PFSK-1 (cell line): Measurements from ENCODE around the gene MYO1G.

Experiments
- FOXP2 ChIP-seq: optimal IDR thresholded peaks from 2 replicates; pipeline ENCODE3; 2011; ENCODE audit warnings: borderline replicate concordance, control low read depth, inconsistent platforms; ENCODE audit not compliant: insufficient read depth; ENCODE audit errors: extremely low read length, extremely low read depth
- POLR2AphosphoS5 ChIP-seq: IDR thresholded peaks from 2 replicates; pipeline ENCODE4 v1.6.1; 2012; ENCODE audit warnings: low read depth, mild to moderate bottlenecking, control low read depth, low read length, moderate library complexity
- SIN3A ChIP-seq: IDR thresholded peaks from 2 replicates; pipeline ENCODE4 v1.6.1; 2012; ENCODE audit warnings: mild to moderate bottlenecking, low read length, moderate library complexity, borderline replicate concordance; ENCODE audit not compliant: insufficient read depth
- TAF1 ChIP-seq: IDR thresholded peaks from 2 replicates; pipeline ENCODE4 v1.6.1; 2012; ENCODE audit warnings: low read length, control low read depth, borderline replicate concordance; ENCODE audit not compliant: insufficient read depth
- TF ChIP-seq, protein P1 (sequence below), 2 experiments: IDR thresholded peaks; 2 replicates each; pipeline versions ENCODE4 v1.6.1 to v1.8.0; 2011 to 2012; ENCODE audit warnings: low read depth in 2 of 2, low read length in 2 of 2, control low read depth in 1 of 2, inconsistent platforms in 1 of 2, mild to moderate bottlenecking in 1 of 2, moderate library complexity in 1 of 2; ENCODE audit not compliant: insufficient read depth in 1 of 2

The MYO1G gene

DNA sequence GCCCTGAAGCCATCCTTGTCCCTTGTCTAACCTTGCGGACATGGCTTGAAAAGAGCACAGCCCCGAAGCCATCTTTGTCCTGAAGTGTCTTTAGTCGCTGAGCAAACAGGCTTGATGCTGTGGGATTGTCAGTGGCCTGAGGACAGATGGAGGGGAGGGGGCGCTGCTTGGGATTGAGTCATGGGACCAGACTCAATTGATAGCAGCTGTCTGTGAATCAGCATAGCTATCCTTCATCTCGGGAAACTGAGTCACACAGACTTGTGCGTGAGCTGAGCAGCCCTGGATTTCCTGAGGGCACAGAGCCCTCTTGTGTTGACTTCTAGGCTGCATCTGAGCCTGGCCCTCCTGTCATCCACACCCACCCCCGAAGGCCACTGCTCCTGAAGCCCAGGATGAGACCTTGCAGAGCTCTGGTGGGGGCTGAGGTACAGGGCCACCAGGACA is 14.4 kb downstream of the MYO1G start:
- TF ChIP-seq TAF1 (no peak), SIN3A (no peak), POLR2AphosphoS5 (no peak), FOXP2 (no peak)
- TF ChIP-seq, protein P1, sequence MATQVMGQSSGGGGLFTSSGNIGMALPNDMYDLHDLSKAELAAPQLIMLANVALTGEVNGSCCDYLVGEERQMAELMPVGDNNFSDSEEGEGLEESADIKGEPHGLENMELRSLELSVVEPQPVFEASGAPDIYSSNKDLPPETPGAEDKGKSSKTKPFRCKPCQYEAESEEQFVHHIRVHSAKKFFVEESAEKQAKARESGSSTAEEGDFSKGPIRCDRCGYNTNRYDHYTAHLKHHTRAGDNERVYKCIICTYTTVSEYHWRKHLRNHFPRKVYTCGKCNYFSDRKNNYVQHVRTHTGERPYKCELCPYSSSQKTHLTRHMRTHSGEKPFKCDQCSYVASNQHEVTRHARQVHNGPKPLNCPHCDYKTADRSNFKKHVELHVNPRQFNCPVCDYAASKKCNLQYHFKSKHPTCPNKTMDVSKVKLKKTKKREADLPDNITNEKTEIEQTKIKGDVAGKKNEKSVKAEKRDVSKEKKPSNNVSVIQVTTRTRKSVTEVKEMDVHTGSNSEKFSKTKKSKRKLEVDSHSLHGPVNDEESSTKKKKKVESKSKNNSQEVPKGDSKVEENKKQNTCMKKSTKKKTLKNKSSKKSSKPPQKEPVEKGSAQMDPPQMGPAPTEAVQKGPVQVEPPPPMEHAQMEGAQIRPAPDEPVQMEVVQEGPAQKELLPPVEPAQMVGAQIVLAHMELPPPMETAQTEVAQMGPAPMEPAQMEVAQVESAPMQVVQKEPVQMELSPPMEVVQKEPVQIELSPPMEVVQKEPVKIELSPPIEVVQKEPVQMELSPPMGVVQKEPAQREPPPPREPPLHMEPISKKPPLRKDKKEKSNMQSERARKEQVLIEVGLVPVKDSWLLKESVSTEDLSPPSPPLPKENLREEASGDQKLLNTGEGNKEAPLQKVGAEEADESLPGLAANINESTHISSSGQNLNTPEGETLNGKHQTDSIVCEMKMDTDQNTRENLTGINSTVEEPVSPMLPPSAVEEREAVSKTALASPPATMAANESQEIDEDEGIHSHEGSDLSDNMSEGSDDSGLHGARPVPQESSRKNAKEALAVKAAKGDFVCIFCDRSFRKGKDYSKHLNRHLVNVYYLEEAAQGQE (IDR thresholded peaks at IDR 0.05; ENCODE audit: insufficient read depth in 1 of 2, low read depth in 2 of 2, low read length in 2 of 2) = no peak

DNA sequence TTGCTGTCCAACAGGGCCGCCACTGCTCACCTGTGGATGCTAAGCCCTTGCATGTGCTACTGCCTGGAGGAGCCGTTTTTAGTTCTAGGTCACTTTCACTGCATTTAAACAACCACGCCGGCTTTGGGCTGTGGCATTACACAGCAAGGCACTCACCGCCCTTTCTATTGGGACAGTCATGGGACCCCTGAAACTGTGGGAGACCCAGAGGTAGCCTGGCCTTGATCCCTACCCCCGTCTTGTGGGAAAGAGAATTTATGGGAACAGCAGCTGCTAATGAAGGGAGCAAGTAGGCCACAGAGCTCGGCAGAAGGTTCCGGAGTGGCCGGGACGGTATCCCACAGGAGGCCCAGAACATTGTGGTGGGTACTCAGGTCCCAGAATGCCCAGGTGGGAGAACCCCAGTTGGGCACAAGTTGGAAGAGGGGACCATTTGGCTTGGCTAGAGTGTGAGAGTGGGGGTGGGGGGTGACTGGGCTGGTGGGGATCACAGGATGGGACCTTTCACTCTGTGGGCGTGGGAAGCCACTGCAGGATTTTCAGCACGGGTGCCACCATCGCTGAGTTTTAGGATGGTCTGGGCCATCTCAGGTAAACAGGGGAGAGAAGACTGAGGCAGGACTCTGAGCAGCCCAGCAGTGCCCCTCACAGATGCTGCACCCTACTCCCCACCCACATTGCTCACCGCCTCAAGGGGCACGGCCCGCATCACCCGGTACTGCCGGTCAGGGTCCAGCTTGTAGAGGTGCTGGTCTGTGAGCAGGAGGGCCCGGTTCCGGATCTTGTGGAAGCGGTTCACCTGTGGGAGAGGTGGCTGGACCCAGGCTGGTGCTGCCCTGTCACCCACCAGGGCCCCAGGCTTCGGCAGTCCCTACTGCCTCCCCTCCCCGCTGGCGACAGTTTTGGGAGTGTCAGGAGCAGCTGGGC is 15.2 kb downstream of the MYO1G start:
- TF ChIP-seq SIN3A (no peak), POLR2AphosphoS5 (no peak), TAF1 (no peak), FOXP2 (no peak)
- TF ChIP-seq, protein P1 (IDR thresholded peaks at IDR 0.05; ENCODE audit: insufficient read depth in 1 of 2, low read depth in 2 of 2, low read length in 2 of 2) = no peak

DNA sequence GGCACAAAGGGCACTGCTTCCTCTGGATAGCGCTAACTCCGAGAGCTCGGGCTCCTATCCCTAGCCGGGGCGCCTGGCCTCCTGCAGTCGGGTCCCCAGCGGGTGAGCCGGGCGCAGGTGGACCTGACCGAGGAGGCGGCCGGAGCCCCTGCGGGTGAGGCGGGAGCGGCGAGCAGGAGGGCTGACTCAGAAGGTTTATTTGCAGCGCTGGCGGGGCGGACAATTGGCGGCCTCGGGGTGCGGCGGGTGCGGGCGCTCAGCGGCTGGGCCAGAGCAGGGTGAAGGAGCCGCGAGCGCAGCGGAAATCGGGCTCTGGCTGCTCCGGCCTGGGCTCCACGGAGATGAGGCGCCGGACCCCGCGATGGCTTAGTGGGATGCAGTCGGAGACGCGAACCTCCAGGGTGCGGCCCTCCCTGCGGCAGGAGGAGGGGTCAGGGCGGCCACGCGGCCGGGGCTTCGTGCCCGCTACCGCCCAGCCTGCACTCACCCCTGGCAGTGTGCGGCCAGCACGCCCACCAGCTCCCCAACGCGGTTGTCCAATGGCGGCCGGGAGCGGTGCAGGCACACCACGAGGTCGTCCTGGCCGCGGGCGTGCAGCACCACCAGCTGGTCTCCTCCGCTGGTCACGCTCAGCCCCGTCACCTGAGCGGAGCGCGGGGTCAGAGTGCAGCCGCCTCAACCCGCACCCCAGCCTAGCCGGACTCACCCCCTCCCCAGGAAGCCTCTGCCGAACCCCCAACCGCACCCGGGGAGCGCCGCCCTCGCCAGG is 16.1 kb downstream of the MYO1G start:
- TF ChIP-seq SIN3A = no peak
- TF ChIP-seq POLR2AphosphoS5 = no peak
- TF ChIP-seq, protein P1 (IDR thresholded peaks at IDR 0.05; ENCODE audit: insufficient read depth in 1 of 2, low read depth in 2 of 2, low read length in 2 of 2) = no peak
- TF ChIP-seq TAF1 = no peak
- no peak for TF ChIP-seq FOXP2

DNA sequence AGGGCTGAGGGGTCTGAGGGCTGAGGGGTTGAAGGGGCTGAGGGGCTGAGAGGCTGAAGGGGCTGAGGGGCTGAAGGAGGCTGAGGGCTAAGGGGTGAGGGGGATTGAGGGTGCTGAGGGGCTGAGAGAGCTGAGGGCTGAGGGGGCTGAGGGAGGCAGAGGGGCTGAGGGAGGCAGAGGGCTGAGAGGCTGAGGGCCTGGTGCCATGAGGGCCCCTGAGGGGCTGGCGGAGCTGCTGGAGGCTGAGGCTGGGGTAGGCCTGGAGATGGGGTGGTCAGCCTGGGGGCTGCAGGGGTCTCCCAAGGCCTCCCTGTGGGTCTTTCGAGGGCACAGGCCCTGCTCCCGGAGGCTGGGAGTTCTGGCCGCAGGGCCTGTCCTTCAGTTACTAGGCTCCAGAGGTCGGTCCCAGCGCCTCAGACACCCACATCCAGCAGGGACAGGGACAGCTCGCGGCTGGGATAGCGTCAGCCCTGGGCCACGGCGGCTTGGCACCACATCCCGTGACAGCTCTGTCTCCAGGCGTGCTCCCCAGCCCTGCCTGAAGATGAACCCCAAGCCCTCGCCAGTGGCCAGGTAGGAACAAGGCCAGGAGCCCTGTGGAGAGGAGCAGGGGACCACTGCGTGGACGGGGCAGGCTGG is 16.9 kb downstream of the MYO1G start:
- TF ChIP-seq FOXP2 (no peak), SIN3A (no peak), TAF1 (no peak)
- TF ChIP-seq, protein P1 (IDR thresholded peaks at IDR 0.05; ENCODE audit: insufficient read depth in 1 of 2, low read depth in 2 of 2, low read length in 2 of 2) = no peak
